ENCODE data around the gene CCDC17. TPM values are rescaled to one million over a fixed set of nuclear protein-coding genes. Genes with fewer than 3 reads are reported as not detected.

CCDC17 gene
- total RNA-seq, 4 donors from 2014 or later, result 3.2 to 6.5 (median 4.0) TPM

DNA sequence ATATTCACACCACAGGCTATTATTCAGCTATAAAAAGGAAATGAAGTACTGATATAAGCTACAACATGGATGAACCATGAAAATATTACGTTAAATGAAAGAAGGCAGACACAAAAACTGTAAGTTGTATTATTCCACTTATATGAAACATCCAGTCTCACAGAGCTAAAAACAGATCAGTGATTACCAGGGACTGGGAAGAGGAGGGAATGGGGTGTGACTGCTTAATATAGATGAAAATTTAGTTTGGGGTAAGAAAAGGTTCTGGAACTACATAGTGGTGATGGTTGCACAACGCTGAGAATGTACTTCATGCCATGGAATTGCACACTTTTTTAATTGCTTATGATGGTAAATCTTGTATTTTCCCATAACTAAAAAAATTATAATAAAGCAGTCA is 43.0 kb upstream of the CCDC17 start:
- 82% methylated on average over 2 of the region's 2 CpGs for WGBS
- Histone ChIP-seq H3K27ac (no peak overlapping the region), H3K4me3 (no peak overlapping the region), H3K9me3 (no peaks in the 10 kb centered on the region), H3K4me1 (peaks cover 15% of the 10 kb centered on the region), H3K27me3 (no peaks in the 10 kb centered on the region), H3K36me3 (no peaks in the 10 kb centered on the region)
- no peak for DNase-seq (ENCODE audit: low spot score in 2 of 2)
- no peak for TF ChIP-seq POLR2AphosphoS5 (IDR thresholded peaks at IDR 0.05)
- TF ChIP-seq CTCF (IDR thresholded peaks at IDR 0.05), result no peak
- no peak for TF ChIP-seq POLR2A (IDR thresholded peaks at IDR 0.05)
- TF ChIP-seq EP300 (IDR thresholded peaks at IDR 0.05), result no peak

DNA sequence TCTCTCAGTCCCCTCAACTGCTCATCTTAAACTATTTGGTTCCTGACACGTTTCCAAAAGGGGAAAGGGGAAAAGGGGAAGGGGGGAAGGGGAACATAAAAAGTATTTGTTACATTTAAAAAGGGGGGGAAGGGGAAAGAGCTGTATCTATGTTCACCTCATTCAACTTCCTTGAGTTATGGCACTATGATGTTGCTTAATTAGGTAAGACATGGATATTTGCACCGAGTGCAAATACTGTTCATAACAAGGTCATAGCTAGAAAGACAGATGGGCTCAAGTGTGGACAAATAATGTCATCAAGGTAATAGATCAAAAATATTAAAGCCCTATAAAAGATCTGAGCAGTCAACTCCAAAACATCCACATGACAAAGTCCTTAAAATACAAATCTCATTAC is 36.5 kb upstream of the CCDC17 start:
- Histone ChIP-seq H3K4me1 (peaks cover under 1% of the 10 kb centered on the region), H3K27ac (no peak overlapping the region), H3K27me3 (no peaks in the 10 kb centered on the region), H3K4me3 (no peak overlapping the region), H3K36me3 (peaks cover 51% of the 10 kb centered on the region), H3K9me3 (no peaks in the 10 kb centered on the region)
- DNase-seq (ENCODE audit: low spot score in 2 of 2), result no peak
- WGBS, result 64% methylated on average over 2 of the region's 2 CpGs
- no peak for TF ChIP-seq POLR2AphosphoS5 (IDR thresholded peaks at IDR 0.05)
- no peak for TF ChIP-seq EP300 (IDR thresholded peaks at IDR 0.05)

DNA sequence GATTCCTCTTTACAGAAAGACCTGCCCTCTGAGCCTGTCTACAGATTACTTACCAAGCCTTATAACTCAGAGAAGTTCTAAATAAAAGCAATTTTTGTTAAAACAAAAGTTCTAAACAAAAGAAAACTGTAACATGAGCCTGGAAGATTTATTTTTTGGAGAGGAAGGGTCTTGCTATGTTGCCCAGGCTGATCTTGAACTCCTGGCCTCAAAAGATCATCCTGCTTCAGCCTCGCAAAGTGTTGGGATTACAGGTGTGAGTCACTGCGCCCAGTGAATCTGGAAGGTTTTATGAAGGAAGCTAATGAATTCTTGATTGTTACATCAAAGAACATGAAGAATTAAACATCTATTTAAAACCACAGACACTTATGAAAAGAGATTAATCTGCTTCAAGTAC is 35.4 kb upstream of the CCDC17 start:
- no peak overlapping the region for H3K4me3 ChIP-seq
- no peak overlapping the region for H3K27ac ChIP-seq
- H3K36me3 ChIP-seq, result peaks cover 62% of the 10 kb centered on the region
- TF ChIP-seq EP300 (IDR thresholded peaks at IDR 0.05), result no peak
- no peak for TF ChIP-seq CTCF (IDR thresholded peaks at IDR 0.05)
- TF ChIP-seq POLR2AphosphoS5 (IDR thresholded peaks at IDR 0.05), result no peak
- TF ChIP-seq POLR2A (IDR thresholded peaks at IDR 0.05), result no peak
- H3K4me1 ChIP-seq, result peaks cover 3% of the 10 kb centered on the region
- no peak for DNase-seq (ENCODE audit: low spot score in 2 of 2)
- no peaks in the 10 kb centered on the region for H3K9me3 ChIP-seq
- WGBS, result 98% methylated on average over 2 of the region's 2 CpGs
- no peaks in the 10 kb centered on the region for H3K27me3 ChIP-seq

GRCh38 chr1:45658171-45658570 is 34.3 kb upstream of the CCDC17 start:
- no peak overlapping the region for H3K27ac ChIP-seq
- WGBS, result 88% methylated on average over 2 of the region's 2 CpGs
- no peak for DNase-seq (ENCODE audit: low spot score in 2 of 2)
- no peak overlapping the region for H3K4me3 ChIP-seq
- H3K9me3 ChIP-seq, result no peaks in the 10 kb centered on the region
- TF ChIP-seq POLR2AphosphoS5 (IDR thresholded peaks at IDR 0.05), result no peak
- peaks cover 3% of the 10 kb centered on the region for H3K4me1 ChIP-seq
- no peaks in the 10 kb centered on the region for H3K27me3 ChIP-seq
- H3K36me3 ChIP-seq, result peaks cover 71% of the 10 kb centered on the region

DNA sequence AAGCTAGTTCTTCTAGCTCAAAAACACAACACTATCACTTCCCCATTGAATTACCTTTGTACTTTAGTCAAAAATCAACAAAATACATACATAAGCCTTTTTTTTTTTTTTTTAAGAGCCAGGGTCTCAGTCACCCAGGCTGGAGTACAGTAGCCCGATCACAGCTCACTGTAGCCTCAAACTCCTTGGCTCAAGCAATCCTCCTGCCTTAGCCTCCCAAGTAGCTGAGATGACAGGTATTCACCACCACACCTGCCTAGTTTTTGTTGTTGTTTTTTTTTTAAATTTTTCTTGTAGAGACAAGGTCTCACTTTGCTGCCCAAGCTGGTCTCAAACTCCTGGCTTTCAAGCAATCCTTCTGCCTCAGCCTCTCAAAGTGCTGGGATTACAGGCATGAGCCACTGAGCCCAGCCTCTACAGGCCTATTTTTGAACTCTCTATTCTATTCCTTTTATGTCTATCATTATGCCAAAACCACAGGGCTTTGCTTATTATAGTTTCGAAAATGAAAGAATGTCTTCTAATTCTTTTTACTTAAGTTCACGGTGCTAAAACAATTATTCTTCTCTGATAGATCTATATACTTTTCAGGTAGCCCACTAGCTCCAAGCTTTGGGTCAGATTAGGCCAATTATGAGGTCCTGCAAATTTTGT is 32.8 kb upstream of the CCDC17 start:
- Histone ChIP-seq H3K4me1 (peaks cover 3% of the 10 kb centered on the region), H3K27me3 (no peaks in the 10 kb centered on the region), H3K27ac (no peak overlapping the region), H3K9me3 (no peaks in the 10 kb centered on the region), H3K4me3 (no peak overlapping the region), H3K36me3 (peaks cover 86% of the 10 kb centered on the region)
- DNase-seq (ENCODE audit: low spot score in 2 of 2), result no peak
- 92% methylated on average over 3 of the region's 3 CpGs for WGBS
- no peak for TF ChIP-seq CTCF (IDR thresholded peaks at IDR 0.05)
- no peak for TF ChIP-seq EP300 (IDR thresholded peaks at IDR 0.05)
- no peak for TF ChIP-seq POLR2A (IDR thresholded peaks at IDR 0.05)
- TF ChIP-seq POLR2AphosphoS5 (IDR thresholded peaks at IDR 0.05), result no peak

GRCh38 chr1:45654540-45655280 is 30.9 kb upstream of the CCDC17 start:
- no peaks in the 10 kb centered on the region for H3K9me3 ChIP-seq
- no peak for DNase-seq (ENCODE audit: low spot score in 2 of 2)
- 70% methylated on average over 12 of the region's 12 CpGs for WGBS
- no peak overlapping the region for H3K4me3 ChIP-seq
- no peak for TF ChIP-seq POLR2AphosphoS5 (IDR thresholded peaks at IDR 0.05)
- no peak for TF ChIP-seq POLR2A (IDR thresholded peaks at IDR 0.05)
- TF ChIP-seq CTCF (IDR thresholded peaks at IDR 0.05), result no peak
- TF ChIP-seq EP300 (IDR thresholded peaks at IDR 0.05), result no peak
- no peak overlapping the region for H3K27ac ChIP-seq
- peaks cover 89% of the 10 kb centered on the region for H3K36me3 ChIP-seq
- H3K27me3 ChIP-seq, result no peaks in the 10 kb centered on the region
- H3K4me1 ChIP-seq, result peaks cover 3% of the 10 kb centered on the region

Data from suprapubic skin (tissue), 4 donors.